Right hindlimb (tissue), 1 donor: ENCODE data around the gene SORL1.

Experiments used
- DNase-seq: peaks from one replicate; pipeline ENCODE4 v3.0.0-alpha.2; 2018

The SORL1 gene

GRCh38 chr11:121451178-121451985, 732 bp upstream of the SORL1 start:
- peak; percentile 31 for DNase-seq

DNA sequence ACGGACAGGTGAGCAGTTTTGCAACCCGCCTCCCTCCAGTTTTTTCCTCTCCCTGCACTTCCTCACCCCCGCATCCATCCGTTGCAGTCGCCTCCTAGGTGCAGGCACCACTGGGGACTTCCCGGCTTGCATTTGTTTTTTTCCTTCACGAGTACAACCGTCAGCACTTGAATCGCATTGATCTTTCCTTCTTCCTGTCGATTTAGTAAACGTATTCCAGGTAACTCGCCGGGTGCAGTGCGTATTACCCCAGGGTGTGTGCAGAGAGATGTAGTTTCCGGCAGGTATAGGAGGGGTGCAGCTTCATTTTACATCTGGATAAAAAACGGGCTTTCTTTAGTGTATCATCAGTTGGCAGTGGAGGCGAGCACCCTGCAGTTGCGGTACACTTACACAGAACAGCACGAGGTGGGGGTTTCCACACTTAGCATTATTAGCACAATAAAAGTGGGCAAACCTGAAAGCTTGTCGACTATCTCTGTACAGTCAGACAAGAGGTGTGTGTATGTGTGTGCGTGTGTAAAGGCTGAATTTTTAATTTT, 566 bp downstream of the SORL1 start, which contains the start of gene SORL1-AS1:
TSS of gene SORL1-AS1 (minus strand) at position 359 of the 542 bp plus-strand sequence.
- no peak for DNase-seq

DNA sequence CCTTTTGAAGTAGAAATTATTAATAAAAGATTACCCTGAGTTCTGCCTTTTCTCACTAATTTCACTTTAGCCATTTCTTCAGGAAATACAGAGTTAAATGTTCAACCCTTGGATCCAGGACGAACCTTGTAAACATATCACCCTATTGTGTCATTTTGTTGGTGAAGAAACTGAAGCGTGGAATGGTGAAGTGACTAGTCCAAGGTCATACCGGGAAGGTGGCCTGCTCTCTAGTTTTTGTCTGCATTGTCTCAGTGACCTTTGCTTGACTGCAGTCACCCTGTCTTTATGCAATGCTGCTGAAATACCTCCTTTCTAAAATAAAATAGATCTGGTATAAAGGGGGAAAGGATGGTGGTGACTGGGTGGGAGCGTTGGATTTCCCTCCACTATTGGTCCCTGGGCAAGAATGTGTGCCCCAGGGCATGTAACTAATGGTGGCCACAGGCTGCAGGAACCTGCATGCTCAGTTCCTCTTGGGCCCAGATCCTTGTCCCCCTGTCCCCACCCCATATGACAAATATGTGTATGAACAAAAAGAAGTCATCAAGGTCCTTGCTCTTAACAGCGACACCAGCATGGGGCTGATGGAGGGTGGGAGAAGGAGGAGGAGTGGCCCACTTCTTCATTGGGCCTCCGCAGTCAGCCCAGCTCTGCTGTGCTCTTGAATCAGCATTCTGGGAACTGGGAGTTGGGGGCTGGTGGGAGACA, 1.6 kb downstream of the SORL1 start:
- DNase-seq, result no peak

DNA sequence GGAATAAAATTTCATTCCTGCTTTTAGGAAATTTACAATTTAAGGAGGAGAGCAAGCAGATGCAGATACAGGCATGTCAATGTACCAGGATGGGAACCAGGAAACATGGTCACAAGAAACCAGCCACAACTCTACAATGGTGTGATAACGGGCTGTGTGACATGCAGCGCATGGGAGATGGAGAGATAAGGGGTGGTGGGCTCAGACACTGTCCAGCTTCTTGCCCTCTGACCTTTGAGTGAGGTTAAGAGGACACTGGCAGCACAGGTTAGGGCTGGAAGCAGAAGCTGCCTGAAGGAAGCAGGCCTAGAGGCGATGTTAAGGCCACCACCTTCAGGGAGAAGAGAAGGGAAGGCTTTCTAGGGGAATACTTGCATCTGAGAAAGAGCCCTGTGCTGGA, 3.0 kb downstream of the SORL1 start:
- no peak for DNase-seq

DNA sequence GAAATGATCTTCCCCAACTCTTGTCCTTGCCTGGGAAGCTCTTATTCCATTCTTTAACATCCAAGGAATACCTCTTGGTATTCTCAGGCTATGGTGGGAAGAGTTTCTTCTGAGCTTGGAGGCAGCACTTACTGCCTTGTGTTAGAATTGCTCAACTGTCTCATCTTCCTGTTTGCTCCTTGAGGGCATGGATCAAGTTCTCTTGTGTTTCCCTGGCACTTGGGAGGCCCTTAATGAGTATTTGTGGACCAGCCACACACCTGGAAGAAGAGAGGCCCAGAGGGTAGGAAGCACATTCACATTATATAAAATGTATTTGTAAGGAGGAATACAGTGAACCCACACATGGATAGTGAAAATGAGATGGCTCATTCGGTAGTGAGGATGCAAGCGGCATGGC, 4.0 kb downstream of the SORL1 start:
- DNase-seq, result no peak

DNA sequence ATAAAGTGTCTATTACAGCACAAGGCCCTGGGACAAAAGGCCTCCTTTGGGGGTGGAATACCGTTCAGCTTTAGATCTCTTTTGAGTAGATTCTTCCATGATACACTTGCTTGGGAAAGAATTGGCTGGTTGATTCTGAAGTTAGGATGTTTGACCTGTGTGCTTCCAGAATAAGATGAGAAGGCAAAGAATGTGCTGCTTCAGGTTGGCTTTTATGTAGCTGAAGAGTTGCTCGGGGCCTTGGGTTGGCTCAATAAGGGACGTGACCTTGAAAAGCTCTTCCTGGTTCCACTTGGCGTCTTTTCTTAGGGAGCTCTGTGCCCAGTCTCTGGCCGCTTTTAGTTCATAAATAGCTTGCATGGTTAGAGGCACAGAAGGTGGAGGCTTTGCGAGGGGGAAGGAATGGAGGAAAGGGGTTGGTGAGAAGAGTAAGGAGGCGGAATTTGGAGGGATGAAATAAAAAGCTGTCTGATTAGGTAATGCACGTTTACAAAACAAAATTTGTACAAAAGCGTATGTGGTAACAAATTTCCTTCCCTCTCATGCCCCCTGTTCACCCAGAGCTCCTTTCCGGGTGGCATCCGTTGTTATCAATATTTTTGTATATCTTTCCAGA, 4.8 kb downstream of the SORL1 start:
- no peak for DNase-seq

- no peak for DNase-seq
Measured at GRCh38 chr11:121458551-121458950, 6.4 kb downstream of the SORL1 start.

GRCh38 chr11:121459413-121460017, 7.4 kb downstream of the SORL1 start:
- DNase-seq, result no peak

DNA sequence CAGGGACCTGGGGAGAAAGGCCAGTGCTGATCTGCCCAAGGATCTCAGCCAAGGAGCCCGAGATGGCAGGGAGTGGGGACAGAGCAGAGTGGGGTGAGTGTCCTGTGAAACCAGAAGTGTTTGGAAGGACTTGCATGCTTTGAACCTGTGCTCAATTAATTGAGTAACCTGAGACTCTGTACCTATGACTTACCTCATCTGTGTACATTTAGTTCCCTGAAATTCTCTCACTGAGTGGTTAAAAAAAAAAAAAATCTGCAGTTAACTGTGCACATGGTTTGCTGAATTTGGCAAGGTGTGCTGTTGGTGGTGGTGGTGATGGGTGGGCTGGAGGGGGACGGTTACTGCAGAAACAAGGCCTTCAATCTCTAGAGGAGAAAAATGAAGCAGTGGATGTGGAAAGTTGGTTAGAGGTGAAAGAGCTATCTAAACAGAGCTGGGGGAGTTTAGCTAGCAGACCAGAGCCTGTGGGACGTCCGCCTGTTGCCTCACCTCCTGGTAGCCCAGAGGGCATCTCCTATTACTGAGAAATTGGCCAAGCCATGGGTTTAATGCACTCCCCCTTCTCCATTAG, 8.9 kb downstream of the SORL1 start:
- no peak for DNase-seq

DNA sequence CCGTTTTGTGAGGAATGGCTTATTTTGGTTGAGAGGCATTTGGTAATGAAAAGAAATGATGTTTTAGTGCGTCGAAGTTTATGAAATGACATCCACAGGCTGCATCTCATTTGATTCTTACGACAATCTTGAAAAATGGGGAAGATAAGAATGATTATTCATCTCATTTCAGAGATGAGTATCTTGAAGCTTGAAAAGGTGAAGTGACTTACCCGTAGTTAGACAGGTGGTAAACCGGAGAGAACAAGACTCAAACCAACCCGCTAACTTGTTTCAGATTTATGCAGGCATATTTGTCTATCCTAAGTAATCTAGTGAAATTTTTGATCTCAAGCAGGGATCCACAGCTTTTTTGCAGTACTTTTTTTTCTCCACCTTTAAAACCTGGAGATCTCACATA, 9.7 kb downstream of the SORL1 start:
- no peak for DNase-seq

DNA sequence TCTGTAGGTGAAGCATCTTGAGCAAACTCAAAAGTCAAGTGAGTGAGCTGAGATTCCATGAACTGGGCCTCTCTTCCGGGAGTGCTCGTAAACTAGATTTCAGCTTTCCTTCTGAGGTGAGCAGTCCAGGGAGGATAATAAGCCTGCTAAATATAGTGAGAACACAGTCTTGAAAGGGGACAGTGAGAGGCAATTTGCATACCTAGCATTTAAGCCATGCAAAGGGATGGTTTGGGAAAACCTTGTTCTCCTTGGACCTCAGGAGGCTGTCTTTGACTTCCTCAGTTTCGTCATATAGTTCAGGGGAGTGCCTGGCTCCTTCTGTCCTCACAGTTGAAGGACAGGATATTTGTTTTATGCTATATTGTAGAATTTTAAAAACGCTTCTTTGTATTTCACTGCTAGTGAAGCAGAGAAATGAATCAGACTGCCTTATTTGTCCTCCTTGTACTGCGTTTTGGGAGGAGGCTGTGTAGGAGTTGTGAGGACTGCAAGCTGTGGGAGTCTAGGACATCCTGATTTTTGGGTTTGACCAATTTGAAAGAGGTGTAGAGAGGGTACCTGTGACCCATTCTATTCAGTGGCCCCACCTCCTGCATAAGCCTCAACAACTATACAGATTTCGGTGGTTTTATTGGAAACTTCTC, 11.7 kb downstream of the SORL1 start:
- no peak for DNase-seq

- peak; percentile 45 for DNase-seq
Measured at GRCh38 chr11:121464352-121464946, 12.3 kb downstream of the SORL1 start.

DNA sequence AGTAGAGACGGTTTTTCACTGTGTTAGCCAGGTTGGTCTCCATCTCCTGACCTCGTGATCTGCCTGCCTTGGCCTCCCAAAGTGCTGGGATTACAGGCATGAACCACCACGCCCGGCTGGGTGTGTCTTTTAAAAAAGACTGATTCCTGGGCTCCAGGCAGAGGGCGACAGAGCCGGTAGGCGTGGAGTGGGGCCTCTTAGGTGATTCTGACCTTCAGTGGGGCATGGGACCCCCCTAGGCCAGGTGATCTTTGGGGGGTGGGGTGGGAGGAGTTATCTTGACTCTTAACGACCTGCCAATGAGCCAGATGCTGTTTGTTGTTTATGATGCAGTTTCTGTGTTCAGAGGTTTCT, 13.6 kb downstream of the SORL1 start:
- no peak for DNase-seq

DNA sequence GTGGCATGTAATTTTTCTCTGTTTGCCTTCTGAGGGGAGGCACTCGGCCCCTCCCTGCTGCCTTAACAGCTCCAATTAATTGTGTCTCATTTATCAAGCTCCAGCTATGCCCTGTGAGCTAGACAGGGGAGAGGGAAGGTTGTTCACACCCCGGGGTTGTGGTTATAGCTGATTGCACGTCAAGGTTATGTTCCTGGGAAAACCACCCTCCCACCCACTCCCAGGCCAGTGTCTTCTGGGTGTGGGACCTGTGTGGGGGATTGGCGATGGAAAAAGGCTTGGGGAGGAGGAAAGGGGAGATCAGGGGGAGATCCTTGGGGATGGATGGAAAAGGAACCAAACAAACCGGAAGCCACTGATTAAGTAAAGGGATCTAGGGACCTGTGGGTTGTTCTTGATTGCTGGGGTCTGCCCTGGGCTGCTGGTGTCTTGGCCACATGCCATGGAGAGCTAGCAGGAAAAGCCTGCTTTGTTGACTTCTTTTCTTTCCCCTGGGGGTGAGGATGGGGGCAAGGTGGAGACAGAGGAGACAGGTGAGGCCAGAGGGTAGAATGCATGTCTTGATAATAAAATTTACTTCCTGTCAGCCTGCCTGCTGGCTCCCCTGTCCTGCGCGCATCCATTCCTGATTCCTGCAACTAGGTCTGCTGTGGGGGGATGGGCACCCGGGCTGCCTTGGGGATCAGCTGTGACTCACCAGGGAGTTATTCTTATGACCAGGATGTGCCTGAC, 14.1 kb downstream of the SORL1 start:
- DNase-seq, result peak; percentile 43

- no peak for DNase-seq
Measured at GRCh38 chr11:121467471-121467870, 15.4 kb downstream of the SORL1 start.

GRCh38 chr11:121467965-121468364, 15.9 kb downstream of the SORL1 start:
- DNase-seq, result no peak

GRCh38 chr11:121469910-121470309, 17.8 kb downstream of the SORL1 start:
- no peak for DNase-seq

DNA sequence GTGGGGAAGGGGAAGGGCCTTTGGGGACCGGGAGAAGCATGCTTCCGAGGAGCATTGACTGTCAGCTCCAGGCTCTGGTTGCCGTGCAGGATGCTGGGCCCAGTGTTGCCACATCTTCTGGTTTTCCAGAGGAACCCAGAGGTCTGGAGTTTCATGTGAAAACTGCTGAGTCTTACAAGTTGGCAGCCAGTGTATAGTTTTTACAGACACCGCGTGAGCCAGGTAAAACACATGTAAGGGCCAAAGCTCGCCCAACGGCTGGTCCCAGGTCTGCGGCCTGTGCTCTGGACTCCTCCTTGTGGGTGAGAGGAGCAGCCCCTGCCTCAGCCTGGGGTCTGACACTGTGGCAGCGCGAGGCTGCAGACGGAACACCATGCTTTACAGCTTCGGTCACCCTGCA, 19.1 kb downstream of the SORL1 start:
- no peak for DNase-seq

DNA sequence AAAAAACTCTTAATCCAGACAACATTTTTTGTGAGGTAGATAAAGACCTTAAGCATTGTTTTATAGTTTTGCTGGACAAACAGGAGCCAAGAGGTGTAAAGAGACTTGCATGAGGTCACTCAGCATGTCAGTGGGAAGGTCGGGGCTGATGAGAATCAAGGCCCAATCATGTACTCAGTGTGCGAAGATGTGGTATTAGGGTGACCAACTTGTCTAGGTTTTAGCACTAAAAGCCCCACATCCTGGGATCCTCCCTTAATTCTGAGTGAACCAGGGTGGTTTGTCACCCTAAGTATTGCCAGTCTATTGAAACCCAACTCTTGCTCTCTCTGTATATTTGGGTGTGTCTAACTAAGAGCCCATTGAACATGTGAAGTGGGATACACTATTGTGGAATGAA, 20.2 kb downstream of the SORL1 start:
- DNase-seq, result no peak

DNA sequence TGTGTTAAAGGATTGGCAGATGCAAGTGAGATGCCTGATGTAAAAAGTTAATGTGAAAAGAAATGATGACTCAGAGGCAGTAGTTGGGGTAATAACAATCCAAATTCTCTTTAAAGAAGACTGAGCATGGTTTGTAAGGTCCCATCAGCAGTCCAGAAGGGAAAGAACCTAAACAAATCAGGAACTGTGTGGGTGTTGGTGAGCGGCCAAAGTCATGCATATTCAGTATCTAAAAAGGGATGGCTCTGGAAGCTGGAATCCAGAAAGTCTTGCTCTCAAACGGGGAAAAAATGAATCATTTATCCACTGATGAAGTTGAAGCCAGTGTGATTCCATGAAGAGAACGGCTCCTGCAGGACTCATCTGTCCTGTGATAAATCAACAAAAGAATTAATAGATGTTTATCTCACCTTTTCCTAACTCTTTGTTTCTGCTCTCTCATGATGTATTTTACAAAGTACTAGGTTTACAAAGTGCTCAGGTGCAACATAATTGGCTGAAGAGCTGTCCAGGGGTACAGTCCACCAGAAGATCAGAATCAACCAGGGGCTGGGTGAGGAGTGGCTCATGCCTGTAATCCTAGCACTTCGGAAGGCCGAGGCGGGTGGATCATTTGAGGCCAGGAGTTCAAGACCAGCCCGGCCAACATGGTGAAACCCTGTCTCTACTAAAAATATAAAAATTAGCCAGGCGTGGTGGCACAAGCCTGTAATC, 21.1 kb downstream of the SORL1 start:
- DNase-seq, result no peak

DNA sequence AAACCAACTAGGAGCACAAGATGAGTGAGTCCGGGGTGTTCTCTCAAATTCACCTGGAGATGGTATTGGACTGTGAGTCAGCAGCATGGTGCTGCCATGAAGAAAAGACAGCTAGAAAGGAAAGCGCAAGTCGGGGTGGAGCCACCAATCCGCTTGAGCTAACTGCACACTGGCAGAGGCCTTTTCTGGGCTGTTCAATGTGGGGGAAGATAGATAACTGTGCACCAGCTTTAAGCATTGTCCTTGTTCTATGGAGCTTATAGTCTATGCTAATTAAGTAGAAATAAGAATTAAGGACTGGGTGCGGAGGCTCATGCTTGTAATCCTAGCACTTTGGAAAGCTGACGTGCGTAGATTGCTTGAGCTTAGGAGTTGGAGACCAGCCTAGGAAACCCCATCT, 22.6 kb downstream of the SORL1 start:
- no peak for DNase-seq
